GM18867 (cell line): ENCODE measurements around the gene RUFY4.
"Not testable (repeated sequence)": the region's sequence is repeated elsewhere in the genome, so short reads cannot be mapped to it uniquely, and the experiment has no call there.

Source experiments
- ATAC-seq: cut with Tn5 transposase; IDR thresholded peaks from one replicate; pipeline ENCODE4 v1.9.1; 2021; ENCODE audit warnings: mild to moderate bottlenecking, moderate library complexity; ENCODE audit not compliant: unreplicated experiment

The RUFY4 gene

GRCh38 chr2:218030409-218031195 is 38.5 kb upstream of the RUFY4 start:
- no peak for ATAC-seq

GRCh38 chr2:218031261-218031660 is 37.8 kb upstream of the RUFY4 start:
- no peak for ATAC-seq

- no peak for ATAC-seq
Measured at GRCh38 chr2:218031771-218032257, 37.2 kb upstream of the RUFY4 start.

- no peak for ATAC-seq
Measured at GRCh38 chr2:218032336-218033171, 36.5 kb upstream of the RUFY4 start.

- ATAC-seq: no peak
Measured at GRCh38 chr2:218033208-218033589, 35.9 kb upstream of the RUFY4 start.

GRCh38 chr2:218033590-218034496 is 35.2 kb upstream of the RUFY4 start:
- no peak for ATAC-seq

- ATAC-seq: peak; percentile 73
Measured at GRCh38 chr2:218034497-218035213, 34.4 kb upstream of the RUFY4 start.

GRCh38 chr2:218035463-218036100 is 33.5 kb upstream of the RUFY4 start:
- no peak for ATAC-seq

GRCh38 chr2:218036371-218036770 is 32.7 kb upstream of the RUFY4 start:
- no peak for ATAC-seq

GRCh38 chr2:218039171-218039570 is 29.9 kb upstream of the RUFY4 start:
- ATAC-seq: no peak

GRCh38 chr2:218040883-218041282 is 28.2 kb upstream of the RUFY4 start:
- no peak for ATAC-seq

GRCh38 chr2:218041302-218042168 is 27.5 kb upstream of the RUFY4 start:
- ATAC-seq: peak; percentile 27

GRCh38 chr2:218043100-218043499 is 26.0 kb upstream of the RUFY4 start:
- ATAC-seq: no peak

- no peak for ATAC-seq
Measured at GRCh38 chr2:218043701-218044109, 25.3 kb upstream of the RUFY4 start.

GRCh38 chr2:218044599-218044998 is 24.5 kb upstream of the RUFY4 start:
- ATAC-seq: not testable (repeated sequence)

- peak; percentile 82 for ATAC-seq
Measured at GRCh38 chr2:218046238-218046637, 22.8 kb upstream of the RUFY4 start.

GRCh38 chr2:218047536-218048225 is 21.4 kb upstream of the RUFY4 start:
- ATAC-seq: no peak

GRCh38 chr2:218051903-218052302 is 17.1 kb upstream of the RUFY4 start:
- ATAC-seq: no peak
